HG02571 (cell line): Measurements from ENCODE around the gene CREBRF.
"Not testable (repeated sequence)": the region's sequence is repeated elsewhere in the genome, so short reads cannot be mapped to it uniquely, and the experiment has no call there.

Experiments used
- ATAC-seq: cut with Tn5 transposase; IDR thresholded peaks from one replicate; pipeline ENCODE4 v1.9.1; 2021; ENCODE audit warnings: mild to moderate bottlenecking, moderate library complexity; ENCODE audit not compliant: unreplicated experiment

CREBRF gene, protein sequence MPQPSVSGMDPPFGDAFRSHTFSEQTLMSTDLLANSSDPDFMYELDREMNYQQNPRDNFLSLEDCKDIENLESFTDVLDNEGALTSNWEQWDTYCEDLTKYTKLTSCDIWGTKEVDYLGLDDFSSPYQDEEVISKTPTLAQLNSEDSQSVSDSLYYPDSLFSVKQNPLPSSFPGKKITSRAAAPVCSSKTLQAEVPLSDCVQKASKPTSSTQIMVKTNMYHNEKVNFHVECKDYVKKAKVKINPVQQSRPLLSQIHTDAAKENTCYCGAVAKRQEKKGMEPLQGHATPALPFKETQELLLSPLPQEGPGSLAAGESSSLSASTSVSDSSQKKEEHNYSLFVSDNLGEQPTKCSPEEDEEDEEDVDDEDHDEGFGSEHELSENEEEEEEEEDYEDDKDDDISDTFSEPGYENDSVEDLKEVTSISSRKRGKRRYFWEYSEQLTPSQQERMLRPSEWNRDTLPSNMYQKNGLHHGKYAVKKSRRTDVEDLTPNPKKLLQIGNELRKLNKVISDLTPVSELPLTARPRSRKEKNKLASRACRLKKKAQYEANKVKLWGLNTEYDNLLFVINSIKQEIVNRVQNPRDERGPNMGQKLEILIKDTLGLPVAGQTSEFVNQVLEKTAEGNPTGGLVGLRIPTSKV

DNA sequence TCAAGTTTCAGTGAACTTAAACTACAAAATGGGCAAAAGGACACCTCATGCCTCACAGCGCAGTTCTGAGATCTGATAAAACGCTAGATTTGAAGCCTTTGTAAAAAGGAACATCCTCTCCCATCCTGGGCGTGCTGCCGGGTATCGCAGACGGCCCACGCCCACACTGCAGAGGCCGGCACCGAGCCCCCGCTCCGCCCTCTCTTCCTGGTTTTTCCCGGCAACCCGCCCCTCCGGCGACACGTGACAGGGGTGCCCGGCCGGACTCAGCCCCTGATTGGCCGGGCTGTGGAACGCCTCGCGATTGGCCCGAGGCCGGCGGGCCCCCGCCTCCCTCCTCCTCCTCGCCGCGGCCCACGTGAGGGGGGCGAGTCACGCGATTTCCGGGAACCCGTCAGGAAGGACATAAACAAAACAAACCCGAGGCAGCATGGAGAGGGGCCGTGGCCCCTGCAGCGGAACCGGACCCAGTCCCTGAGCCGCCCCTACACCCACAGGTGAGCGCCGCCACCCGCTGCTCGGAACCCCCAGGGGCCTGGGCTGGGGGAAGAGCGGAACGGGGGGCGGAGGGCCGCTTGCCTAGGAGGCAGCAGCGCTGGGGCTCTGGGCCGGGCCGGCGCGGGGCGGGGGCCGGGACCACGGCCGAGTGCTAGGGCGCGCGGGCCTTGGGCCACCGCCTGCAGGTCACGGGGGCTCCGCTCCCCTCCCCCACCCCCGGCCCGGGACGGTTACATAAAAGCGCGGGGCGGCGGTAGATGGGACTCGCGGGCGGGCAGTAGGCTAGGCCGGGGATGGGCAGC, at the start of gene CREBRF:
Gene CREBRF (plus strand): TSS at position 370 of the 800 bp plus-strand sequence. CDS start 24,424 bp downstream, outside the sequence.
- peak; percentile 69 for ATAC-seq

DNA sequence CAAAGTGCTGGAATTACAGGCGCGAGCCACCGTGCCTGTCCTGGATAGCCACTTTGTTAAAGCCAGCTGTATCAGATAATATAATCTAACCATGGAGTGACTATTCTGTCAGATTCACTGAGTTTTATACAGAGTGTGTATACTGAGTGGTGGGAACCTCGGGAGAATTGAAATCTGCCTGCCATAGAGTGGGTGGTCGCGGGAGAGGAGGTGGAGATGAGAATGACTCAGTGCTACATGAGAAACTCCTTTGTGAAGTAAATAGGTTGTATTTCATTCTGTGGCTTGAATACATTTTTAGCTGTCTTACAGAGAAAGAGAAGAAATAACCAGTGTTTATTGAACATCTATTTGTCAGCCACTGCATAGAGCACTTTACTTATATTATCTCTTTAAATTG, 46.1 kb upstream of the CREBRF start:
- no peak for ATAC-seq

GRCh38 chr5:173010547-173011464, 45.3 kb upstream of the CREBRF start:
- ATAC-seq = no peak

DNA sequence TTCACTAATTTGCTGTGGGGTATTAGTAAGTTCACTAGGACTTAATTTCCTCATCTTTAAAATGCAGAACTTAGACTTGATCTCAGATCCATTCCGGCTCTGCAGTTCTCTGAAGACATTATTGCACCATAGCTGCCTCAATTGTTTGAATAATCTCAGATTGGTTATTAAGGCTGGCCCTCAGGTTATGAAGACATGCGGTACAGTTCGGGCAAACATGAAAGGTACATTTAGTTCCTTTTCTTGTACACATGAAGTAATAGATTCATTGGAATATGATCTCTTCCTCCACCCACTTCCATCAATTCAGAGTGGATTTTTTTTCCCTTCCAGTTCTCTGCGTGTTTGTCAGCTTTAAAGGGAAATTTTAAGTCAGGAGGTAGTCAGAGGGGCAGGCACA, 44.6 kb upstream of the CREBRF start:
- ATAC-seq = no peak

DNA sequence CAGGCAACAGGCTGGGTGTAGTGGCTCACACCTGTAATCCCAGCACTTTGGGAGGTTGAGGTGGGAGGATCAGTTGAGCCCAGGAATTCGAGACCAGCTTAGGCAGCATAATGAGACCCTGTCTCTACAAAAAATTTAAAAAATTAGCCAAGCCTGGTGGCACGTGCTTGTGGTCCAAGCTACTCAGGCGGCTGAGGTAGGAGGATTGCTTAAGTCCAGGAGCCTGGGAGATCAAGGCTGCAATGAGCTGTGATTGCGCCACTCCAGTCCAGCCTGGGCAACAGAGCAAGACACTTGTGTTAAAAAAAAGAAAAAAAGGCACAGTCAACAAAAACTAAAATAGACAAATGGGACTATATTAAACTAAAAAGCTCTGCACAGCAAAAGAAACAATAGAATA, 43.3 kb upstream of the CREBRF start:
- no peak for ATAC-seq

GRCh38 chr5:173014671-173015070, 41.5 kb upstream of the CREBRF start:
- ATAC-seq = no peak

DNA sequence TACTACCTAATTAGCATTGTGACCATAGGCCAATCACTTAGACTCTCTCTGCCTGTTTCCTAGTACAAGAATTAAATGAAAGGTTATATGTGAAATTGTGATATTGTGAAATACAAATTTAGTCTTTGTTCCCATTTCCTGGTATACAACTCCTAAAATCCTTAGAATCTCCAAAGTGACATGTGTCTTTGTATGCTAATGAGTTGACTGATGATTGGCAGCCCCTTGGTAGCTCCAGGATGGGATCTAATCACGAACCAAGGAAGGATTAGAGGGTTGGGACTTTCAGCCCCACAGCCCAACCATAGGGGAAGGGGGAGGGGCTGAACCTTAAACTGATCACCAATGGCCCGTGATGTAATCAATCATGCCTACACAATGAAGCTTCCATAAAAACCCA, 41.0 kb upstream of the CREBRF start:
- no peak for ATAC-seq

GRCh38 chr5:173015598-173016455, 40.3 kb upstream of the CREBRF start:
- ATAC-seq = no peak

DNA sequence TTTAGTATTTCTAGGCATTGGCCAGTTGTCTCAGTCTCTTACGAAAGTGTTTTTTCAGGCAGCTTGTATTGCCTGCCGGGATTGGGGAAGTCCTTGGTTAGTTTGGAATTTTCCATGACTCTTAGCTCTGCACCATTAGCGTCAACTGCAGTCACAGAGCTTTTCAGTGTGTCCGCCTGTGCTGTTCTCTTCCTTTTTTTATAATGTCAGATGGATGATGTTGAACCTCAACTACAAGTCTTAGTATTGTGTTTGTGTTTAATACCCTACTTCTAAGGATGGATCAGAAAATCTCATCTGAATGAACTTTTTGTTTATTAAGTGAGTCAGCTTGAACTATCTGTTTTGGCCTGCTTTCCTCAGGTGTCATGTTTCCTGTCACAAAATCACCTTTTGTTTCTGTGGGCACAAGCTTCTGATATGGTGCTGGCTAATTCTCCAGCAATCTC, 39.5 kb upstream of the CREBRF start:
- no peak for ATAC-seq

DNA sequence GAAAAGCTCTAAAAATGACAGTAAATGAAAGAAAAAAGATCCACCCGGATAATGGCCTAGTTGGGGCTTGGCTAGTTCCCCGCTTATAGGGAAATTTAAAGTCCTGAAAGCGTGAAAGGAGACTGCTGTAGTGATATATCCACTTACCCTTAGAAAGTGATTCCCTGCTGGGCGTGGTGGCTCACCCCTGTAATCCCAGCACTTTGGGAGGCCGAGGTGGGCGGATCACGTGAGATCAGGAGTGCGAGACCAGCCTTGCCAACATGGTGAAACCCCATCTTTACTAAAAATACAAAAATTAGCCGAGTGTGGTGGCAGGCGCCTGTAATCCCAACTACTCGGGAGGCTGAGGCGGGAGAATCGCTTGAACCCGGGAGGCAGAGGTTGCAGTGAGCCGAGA, 39.1 kb upstream of the CREBRF start:
- ATAC-seq = not testable (repeated sequence)

DNA sequence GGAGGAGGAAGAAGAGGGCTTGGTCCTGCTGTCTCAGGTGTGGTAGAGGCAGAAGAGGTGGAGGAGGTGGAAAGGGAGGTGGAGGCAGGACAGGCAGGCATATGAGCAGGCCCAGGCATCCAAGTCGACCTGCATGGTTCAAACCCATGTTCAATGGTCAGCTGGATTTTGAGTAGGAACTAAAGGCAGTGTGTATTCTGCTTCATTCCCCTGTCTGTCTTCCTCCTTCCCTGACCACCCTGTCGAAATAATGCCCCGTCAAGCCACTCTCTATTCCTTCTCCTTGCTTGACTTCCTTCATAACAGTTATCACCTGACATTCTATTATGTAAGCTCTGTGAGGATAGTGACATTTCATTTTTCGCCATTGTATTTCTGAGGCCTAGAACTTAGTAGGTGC, 37.8 kb upstream of the CREBRF start:
- no peak for ATAC-seq

DNA sequence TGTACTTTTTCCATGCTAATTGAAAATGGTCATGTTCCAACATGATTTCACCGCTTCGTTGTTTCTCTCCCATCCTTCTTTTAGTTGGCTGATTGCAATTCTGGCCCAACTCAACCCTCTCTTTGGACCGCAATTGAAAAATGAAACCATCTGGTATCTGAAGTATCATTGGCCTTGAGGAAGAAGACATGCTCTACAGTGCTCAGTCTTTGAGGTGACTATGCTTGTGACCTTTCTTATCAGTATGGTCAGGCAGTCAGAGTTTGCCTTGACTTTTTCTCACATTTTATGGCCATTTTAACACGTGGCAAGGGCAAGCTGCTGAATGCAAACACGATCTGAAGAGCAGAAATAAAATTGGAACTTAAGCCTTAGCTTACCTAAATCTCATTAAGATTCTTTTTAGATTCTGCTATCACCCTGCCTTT, 36.0 kb upstream of the CREBRF start:
- ATAC-seq = no peak

DNA sequence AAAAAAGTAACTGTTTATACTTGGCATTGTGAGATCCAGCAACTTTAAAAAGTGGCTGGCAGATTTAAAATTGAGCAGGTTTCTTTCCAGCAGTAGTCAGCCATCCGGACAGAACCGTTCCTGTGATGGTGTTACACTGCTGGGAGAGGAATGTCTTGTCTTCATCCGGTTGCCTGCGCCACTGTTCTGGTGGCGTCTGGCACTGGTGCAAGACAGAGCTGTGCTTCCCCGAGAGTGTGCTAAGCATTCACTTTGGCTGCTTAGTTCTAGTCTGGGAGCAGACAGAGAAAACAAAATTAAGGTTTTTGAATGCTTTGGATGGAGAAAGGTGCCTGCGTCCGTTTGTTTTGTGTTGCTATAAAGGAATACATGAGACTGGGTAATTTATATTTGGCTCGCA, 35.5 kb upstream of the CREBRF start:
- ATAC-seq = no peak

- no peak for ATAC-seq
Observed at GRCh38 chr5:173025651-173026050, 30.5 kb upstream of the CREBRF start.

GRCh38 chr5:173027905-173028304, 28.2 kb upstream of the CREBRF start:
- ATAC-seq = no peak

- no peak for ATAC-seq
Observed at GRCh38 chr5:173028811-173029327, 27.3 kb upstream of the CREBRF start.

DNA sequence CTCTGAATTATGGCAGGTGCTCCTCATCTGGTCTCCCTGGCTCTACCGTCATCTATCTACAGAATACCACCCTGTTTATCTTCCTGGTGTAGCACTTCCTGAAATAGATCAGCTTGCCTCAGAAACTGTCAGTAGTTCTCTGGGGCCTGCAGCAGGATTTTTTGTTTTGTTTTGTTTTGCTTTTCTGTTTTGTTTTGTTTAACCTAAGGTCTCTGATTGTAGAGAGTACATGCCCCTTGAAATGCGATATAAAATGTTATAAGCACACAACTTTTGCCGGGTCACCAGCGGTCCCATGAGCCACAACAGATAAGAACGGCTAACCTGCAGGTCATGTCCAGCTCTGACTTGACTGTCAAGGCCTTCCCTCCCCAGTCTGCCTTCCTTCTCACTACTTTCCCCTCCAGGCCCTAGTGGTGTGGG, 26.6 kb upstream of the CREBRF start:
- ATAC-seq = no peak

- not testable (repeated sequence) for ATAC-seq
Observed at GRCh38 chr5:173032096-173032495, 24.1 kb upstream of the CREBRF start.

- no peak for ATAC-seq
Observed at GRCh38 chr5:173032730-173033129, 23.4 kb upstream of the CREBRF start.
